Measurements from ENCODE around the gene BAMBI.
"Not testable (repeated sequence)": the region's sequence is repeated elsewhere in the genome, so short reads cannot be mapped to it uniquely, and the experiment has no call there.

The BAMBI gene, protein sequence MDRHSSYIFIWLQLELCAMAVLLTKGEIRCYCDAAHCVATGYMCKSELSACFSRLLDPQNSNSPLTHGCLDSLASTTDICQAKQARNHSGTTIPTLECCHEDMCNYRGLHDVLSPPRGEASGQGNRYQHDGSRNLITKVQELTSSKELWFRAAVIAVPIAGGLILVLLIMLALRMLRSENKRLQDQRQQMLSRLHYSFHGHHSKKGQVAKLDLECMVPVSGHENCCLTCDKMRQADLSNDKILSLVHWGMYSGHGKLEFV

DNA sequence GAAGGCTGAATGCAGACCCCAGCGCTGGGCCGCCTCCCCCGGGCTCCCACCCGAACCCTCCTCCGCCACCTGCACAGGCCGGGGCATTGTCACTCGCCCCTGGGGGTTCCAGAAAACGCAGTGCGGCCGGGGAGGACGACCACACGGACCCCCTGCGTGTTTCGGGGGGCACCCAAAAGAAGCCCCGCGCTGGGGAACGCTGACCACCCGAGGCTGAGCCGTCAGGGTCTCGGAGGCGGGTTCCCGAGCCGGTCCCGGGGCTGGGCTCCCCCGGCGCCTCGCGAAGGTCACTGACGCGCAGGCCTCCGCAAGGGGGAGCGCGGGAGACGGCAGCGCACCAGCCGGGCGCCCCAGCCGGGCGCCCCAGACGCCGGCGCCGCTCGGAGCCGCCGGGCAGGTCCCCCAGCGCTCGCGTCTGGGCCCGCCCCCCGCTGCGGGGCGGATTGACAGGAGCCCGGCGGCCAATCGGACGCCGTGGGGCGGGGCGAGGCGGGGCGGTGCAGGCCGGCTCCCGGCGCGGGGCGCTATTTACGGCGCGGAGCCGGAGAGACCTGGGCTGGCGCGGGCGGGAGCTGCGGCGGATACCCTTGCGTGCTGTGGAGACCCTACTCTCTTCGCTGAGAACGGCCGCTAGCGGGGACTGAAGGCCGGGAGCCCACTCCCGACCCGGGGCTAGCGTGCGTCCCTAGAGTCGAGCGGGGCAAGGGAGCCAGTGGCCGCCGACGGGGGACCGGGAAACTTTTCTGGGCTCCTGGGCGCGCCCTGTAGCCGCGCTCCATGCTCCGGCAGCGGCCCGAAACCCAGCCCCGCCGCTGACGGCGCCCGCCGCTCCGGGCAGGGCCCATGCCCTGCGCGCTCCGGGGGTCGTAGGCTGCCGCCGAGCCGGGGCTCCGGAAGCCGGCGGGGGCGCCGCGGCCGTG is at the start of gene BAMBI:
TSS of gene BAMBI (plus strand) at position 554 of the 920 bp plus-strand sequence. CDS start 377 bp downstream, outside the sequence.
- DNase-seq, result peak; percentile 94

DNA sequence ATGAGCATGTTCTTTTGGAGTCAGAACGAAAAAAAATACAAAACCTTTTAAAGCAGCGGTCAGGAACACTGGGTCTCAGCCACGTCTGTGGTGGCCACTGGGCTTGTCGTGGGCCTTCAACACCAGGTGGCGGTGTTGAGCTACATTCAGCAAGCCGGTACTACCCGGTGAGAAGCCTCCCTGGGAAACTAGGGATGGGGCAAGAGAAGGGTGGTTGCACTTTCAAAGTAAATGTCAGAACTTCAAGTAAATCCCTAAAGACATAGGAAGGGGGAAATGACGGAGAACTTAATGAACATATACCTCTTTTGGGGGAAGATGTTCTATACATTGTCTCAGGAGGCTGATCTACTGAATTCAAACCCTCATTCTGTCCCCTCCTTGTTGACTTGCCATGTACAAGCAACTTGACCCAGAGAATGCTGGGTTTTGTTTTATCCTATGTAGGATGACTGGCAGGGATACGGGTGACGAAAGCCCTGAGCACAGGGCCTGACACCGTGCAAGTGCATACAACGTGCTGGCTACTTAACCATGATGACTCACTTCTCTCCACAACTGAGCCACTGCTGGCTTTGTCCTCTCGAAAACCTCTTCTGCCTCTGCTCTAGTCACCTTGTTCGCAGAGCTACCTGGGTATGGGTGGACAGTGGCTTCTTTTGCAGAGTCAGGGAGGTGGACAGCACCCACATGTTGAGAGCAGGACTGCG is 49.0 kb upstream of the BAMBI start:
- peak; percentile 68 for DNase-seq

DNA sequence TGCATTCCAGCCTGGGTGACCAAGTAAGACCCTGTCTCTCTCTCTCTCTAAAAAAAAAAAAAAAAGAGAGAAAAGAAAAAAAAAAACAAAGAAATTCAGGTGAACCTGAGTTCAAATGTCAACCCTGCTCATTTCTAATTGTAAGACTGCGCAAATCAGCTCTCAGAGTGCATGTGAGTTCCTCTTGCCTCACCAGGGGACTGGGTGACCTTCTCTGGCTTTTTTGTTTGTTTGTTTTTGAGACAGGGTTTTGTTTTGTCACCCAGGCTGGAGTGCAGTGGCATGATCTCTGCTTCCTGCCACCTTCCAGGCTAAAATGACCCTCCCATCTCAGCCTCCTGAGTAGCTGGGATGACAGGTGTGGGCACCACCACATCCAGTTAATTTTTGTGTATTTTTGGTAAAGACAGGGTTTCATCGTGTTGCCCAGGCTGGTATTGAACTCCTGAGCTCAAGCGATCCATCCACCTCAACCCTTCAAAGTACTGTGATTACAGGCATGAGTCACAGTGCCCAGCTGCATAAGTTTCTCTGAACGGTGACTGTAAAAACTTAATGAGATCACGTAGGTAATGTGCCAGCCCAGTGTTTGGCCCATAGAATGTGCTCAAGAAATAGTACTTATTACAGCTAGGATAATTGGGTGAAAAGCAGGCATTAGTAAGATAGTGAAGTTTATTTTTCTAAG is 45.3 kb upstream of the BAMBI start:
- no peak for DNase-seq

DNA sequence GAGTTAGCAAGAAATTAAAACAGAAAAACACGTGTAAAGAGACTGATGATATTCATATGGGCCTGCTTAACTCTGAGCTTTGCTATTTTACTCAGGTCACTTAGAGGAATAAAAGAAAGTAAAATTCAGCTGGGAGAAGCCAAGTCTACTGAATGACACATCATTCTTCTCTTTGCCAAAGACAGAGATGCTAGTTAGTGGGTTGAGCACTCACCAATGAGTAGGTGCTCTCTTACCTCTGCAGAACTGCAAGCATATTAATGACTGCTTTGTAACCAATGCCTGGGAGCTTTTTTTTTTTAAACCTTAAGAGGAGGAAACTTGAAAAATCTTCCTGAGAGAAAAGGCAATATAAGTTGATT is 44.8 kb upstream of the BAMBI start:
- no peak for DNase-seq

DNA sequence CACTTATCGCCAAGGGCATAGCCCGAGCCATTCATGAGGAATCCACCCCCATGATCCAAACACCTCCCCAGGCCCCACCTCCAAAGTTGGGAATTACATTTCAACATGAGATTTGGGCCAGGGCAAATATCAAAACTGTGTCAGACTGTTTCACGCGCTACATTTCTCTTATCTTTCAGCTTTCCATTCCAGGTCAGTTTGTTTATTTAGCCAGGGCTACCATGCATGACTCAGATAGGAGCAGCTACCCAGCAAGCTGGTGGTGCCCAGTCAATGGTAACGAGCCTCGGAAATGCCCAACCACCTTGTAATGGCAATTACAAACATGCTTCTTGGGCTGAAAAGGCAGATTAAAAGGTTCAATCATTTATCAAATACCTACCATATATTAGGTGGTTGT is 43.6 kb upstream of the BAMBI start:
- DNase-seq, result no peak

DNA sequence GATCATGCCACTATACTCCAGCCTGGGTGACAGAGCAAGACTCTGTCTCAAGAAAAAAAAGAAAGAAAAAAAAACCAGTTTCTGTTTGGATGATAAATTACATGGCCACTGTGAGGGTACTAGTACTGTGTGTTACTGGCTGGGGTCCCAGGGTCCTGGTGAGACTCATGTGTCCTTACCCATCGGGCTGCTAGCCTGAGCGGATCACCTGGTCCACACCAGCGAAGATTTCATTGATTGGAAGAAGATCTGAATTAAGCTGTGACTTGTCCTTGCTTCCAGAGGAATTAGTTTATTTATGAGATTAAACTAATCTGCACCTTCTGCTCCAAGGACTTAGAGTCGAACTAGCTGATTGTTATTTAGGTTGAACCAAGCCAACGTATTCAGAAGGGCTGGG is 40.0 kb upstream of the BAMBI start:
- DNase-seq, result no peak

DNA sequence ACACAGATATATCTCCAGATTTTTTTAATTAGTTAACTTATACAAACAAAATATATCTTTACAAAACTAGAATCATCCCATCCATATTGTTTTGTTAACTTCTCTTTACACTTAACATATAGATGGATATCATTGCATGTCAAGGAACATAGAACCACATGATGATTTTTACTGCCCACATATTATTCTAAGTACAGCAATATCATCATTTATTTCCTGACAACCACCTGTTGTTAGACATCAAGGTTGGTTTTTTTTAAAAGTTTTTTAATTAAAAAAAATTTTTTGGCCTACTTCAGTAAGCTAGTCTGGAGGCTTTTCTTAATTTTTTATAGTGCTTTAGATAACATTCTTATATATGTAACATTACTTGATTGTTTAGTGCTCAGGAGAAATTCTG is 38.9 kb upstream of the BAMBI start:
- DNase-seq, result no peak

DNA sequence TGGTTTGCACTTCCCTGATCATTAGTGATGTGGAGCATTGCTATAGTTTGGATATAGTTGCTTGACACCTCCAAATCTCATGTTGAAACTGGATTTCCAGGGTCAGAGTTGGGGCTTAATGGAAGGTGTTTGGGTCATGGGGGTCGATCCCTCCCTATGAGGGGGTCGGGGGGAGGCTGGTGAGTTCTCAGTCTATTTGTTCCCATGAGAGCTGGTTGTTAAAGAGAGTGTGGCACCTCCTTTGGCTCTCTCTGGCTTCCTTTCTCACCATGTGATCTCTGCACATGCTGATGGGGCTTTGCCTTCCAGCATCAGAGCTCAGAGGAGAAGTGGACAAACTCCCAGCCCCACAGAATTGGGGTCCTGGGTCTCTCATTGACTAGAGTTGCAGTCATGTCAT is 36.8 kb upstream of the BAMBI start:
- DNase-seq, result no peak

DNA sequence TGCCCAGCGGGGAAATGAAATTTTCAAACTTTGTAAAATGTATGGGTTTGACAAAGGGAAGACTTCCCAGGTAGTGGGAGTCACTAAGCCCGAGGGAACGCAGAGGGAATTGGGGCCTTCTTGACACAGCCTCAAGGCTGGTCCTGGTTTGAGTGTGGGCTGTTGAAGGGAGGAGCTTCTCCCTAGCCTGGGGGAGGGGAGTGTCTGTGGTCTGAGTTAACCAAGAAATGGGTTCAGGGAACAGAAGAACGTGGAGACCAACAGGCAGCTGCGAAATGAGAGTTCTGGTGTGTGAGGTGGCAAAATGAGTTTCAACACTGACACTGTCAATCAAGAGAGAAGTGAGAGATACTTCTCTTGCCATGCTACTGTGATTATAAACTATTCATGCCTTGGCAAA is 32.7 kb upstream of the BAMBI start:
- DNase-seq, result no peak

DNA sequence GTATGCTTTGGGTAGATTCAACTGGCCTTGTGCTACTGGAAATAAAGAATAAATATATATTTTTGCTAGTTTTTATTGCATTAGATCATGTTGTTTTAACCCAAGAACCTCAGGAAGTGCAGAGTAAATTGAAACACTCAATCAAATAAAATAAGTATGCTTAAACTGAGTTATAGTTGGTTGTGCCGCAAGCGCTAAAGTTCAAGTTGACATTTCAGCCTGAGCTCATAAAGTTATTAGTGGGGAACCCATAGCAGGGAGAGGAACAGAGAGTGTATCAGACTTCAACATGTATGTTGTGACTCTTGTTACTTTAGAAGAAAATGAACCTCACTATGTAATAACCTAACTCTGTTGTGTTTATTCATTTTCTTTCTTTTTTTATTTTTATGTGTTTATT is 25.2 kb upstream of the BAMBI start:
- DNase-seq, result no peak

DNA sequence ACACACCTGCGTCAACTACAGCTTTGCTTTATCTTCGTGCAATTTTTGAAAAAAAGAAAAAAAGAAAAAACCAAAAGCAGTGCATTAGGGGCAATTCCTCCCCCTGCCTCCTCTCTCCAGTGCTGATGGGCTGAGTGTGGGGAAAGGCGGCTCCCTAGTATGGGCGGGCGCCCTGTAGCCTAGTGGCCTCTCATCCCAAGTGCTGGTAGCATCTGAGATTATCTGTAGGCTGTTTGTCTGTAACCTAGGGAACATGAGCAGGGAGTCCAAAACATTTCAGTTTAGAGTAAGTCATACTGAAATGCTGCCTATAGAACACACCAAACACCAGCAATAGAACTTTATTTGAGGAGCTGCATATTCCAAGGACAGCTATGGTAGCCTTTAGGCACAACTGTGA is 24.6 kb upstream of the BAMBI start:
- no peak for DNase-seq

DNA sequence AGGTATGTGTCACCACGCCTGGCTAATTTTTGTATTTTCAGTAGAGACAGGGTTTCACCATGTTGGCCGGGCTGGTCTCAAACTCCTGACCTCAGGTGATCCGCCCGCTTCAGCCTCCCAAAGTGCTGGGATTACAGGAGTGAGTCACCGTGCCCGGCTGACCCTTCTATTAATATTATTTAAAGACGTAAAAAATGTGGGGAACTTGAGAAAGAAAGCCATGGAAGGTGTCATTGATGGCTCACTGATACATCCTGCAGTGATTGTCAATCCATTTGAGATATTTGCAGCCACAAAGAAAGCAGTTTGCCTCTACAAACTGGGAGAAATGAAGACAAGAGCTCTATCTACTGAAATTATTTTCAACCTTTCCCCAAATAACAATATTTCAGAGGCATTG is 18.5 kb upstream of the BAMBI start:
- DNase-seq, result not testable (repeated sequence)

DNA sequence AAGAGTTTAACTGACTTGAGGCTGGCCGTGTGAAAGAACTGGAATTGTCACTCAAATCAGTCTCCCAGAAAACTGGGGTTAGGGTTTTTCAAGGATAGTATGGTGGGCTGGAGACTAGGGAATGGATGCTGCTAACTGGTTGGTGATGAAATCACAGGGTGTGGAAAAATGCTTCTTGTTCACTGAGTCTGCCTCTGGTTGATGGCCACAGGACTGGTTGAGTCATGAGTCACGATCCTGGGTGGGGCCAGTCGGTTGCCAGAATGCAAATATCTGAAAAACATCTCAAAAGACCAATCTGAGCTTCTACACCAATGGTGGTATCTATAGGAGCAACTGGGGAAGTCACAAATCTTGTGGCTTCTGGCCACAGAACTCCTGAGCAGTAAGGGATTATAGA is 16.3 kb upstream of the BAMBI start:
- DNase-seq, result no peak

DNA sequence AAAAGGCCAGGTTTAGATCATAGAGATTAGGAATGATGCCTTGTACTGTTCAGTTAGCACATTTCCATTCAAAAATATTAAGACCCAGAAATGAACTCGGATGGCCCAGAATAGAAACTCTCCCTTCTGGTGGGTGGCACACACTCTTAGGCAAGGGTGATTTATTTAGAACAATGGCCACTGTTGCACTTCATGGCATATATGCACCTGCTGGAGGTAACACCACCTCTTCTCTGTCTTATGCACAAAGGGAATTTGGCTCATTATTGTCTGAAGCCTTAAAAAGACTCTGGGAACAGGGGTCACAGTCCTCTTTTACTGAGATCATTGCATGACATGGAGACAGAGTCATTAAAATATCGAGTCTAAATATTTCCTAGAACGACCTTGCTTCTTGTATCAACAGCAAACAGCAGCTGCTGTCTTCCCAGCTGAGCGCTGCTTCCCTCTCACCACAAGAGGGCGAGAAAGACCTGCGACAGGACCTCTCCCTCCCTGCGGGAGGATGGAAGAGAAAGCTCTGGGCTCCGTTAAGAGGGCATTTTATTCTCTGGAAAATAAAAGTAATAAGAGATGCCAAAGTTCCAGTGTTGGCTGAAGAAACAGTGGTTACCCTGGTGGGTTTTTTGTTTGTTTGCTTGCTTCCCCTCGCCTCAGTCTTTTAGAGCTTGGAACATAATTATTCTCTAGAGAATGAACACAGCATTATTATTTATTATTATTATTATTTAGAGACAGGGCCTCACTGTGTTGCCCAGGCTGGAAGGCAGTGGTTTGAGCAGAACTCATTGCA is 13.5 kb upstream of the BAMBI start:
- peak; percentile 81 for DNase-seq

DNA sequence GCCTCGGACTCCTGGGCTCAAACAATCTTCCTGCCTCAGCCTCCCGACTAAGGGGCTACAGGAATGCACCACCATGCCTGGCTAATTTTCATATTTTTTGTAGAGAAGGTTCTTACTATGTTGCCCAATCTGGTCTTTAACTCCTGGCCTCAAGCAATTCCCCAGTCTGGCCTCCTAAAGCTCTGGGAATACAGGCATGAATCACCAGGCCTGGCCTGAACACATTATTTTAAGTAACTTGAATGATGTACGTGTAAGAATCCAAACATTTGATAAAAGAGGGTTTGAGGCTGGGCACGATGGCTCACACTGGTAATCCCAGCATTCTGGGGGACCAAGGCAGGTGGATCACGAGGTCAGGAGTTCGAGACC is 13.0 kb upstream of the BAMBI start:
- no peak for DNase-seq

DNA sequence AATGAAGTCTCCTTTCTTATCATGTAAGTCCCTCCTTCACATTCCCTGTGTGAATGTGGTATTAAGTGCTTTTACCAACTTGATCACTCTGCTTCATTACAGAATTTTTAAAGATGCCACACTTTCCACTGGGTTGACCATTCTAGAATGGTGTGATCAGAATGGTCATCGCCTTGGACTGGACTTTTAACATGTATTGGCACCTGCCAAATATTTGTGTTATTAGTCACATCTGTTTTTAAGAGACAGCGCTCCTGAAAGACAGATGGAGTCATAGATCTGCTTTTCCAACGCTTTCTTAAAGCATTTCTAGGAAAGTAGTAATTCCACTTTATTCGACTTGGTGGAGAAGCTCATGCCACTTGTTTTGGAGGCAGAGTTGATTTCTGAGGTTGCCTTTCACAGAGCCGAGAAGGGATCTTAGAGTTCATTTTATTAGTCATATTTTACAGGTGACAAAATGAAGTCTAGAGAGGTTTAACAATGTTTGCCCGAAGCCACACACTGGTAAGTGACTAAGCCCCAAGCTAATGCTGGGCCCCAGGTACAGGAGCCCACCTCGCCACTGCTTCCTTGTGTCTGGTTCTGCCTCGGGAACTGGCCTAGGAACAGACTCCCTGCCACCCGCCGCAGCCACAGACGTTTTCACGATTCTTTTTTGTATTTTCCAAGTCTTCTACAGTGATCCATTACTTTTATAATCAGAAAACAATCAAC is 10.4 kb upstream of the BAMBI start:
- no peak for DNase-seq

DNA sequence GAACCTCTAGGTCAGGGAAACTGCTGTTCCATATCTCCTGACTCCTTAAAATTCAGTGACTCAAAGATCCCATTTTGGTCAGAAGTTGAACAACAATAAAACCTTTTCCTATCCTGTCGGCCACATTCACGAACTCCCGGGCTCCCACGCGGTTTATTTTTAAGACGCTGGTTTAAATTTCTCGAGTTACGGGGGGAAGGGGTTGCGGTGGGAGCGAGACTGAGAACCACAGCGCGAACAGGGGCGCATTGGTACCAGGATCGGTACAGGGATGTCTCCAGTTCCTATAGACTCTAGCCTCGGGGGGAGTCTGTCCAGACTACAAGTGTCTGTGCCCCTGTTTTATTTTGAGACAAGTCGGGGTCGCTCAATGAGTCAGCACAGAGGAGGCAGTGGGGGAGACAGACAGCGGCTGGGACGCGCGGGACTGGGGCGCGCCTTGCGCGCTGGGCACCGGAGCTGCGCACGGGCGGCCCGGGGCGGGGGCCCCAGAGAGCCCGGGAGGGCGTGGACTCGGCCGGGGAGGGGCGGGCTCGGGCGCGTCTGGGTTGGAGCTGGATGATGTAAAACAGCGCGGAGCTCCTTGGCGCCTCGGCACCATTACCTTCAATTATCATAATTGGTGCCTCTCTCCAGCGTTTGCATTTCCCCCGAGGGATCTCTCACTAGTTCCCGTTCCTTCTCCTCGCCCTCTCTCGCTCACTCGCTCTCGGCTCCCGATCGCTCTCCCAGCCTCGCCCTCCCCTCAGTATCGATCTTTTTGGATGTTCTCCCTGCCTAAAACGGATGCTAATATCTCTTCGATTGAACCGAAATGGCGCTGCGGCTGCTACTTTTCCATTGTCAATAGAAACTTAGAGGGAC is 8.7 kb upstream of the BAMBI start:
- DNase-seq, result peak; percentile 90

DNA sequence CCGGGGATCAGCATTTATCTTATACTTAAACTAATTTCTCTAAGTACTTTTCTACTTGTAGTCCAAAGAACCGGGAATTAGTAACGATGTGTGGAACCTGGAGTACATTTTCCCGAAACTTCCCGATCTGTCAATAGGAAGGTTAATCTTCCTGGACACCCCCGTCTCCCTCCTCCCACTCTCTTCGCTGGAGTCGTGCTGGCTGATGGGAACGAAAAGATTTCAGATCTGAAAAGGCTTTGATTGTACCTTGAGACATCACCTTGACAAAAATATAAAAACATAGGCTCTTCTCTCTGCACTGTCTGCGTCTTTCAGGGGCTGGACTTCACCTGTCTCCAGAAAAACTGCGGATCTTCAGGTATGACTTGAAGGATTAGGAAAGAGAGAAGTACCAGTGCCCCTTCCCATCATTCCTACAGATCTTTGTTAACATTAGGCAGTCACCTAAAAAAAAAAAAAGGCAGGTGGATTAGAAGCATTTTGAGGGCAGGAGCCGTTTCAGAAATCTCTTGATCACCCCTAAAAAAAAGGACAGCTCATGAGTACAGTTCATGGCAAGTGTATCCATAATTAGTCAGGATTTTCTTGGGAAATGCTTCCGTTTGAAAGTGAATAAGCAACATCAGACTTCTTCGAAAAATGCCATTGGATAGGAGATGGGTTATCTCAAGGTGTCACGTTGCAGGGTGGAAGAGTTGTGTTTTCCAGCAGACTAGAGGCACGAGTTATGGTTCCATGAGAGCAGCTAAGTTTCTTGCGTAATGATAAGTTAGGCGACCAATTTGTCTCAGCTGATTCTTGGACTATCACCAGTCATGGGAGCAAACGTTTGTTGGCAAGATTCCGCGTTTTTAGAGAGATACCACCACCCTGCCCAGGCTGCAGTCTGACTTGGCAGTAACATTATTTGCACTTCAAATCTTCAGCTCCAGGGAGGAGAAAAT is 7.8 kb upstream of the BAMBI start:
- DNase-seq, result peak; percentile 38

DNA sequence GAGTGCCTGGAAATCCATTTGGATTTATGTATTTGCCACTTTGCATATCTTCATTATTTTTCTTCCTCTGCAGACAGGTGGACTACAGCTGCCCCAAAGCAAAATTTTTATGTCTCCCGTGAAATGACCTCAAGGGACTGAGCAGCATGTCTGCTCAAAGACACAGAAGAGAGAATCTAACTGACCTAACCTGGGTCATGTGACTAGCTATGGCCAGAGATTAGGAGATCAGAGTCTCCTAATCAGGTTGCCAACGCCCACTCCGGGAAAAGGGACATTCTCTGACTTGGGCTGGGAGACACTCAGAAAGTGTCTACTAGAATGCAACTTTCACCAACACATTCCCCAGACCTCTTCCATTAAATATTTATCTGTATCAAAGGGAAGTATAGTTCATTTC is 2.5 kb upstream of the BAMBI start:
- DNase-seq, result no peak
